Ishikawa (cell line): ENCODE data around the gene ASB10.

Experiments
- CEBPB ChIP-seq: IDR thresholded peaks from 2 replicates; pipeline ENCODE4 v1.6.1; 2012
- CREB1 ChIP-seq: IDR thresholded peaks from 2 replicates; pipeline ENCODE4 v1.6.1; 2012; ENCODE audit warnings: low read depth
- EP300 ChIP-seq: IDR thresholded peaks from 2 replicates; pipeline ENCODE4 v1.6.1; 2012; ENCODE audit warnings: borderline replicate concordance
- MAX ChIP-seq: IDR thresholded peaks from 2 replicates; pipeline ENCODE4 v1.6.1; 2012
- RAD21 ChIP-seq: IDR thresholded peaks from 2 replicates; pipeline ENCODE4 v1.6.1; 2012; ENCODE audit warnings: low read depth
- REST ChIP-seq: IDR thresholded peaks from 2 replicates; pipeline ENCODE4 v1.6.1; 2012; ENCODE audit warnings: low read depth, mild to moderate bottlenecking
- TAF1 ChIP-seq: IDR thresholded peaks from 2 replicates; pipeline ENCODE4 v1.6.1; 2012; ENCODE audit warnings: low read depth, mild to moderate bottlenecking
- TEAD4 ChIP-seq: IDR thresholded peaks from 2 replicates; pipeline ENCODE4 v1.6.1; 2012

GRCh38 chr7:151172273-151173141, 14.5 kb downstream of the ASB10 start:
- no peak for TF ChIP-seq CREB1
- no peak for TF ChIP-seq CEBPB
- TF ChIP-seq MAX = 0 out of 2 replicates have a peak, but pooled peaks have one; percentile 36
- TF ChIP-seq RAD21 = peak; percentile 92
- TF ChIP-seq TAF1 = no peak
- peak; percentile 65 for TF ChIP-seq TEAD4
- no peak for TF ChIP-seq REST
- TF ChIP-seq EP300 = no peak
